GDM1 (cell line): Measurements from ENCODE around the gene VWA8.

Experiments used
- DNase-seq: peaks from one replicate; lab custom pipeline; 2025; lab: John Stamatoyannopoulos, UW

The VWA8 gene

GRCh38 chr13:41614671-41615527 lies 346.0 kb downstream of the VWA8 start:
- no peak for DNase-seq

- DNase-seq, result no peak
Observed at GRCh38 chr13:41613984-41614661, 346.8 kb downstream of the VWA8 start.

- DNase-seq, result no peak
Observed at GRCh38 chr13:41613471-41613870, 347.4 kb downstream of the VWA8 start.

GRCh38 chr13:41611385-41611784 lies 349.5 kb downstream of the VWA8 start:
- no peak for DNase-seq

- DNase-seq, result no peak
Observed at GRCh38 chr13:41610404-41610803, 350.5 kb downstream of the VWA8 start.

GRCh38 chr13:41609828-41610227 lies 351.1 kb downstream of the VWA8 start:
- DNase-seq, result no peak

GRCh38 chr13:41608839-41609177 lies 352.1 kb downstream of the VWA8 start:
- no peak for DNase-seq

GRCh38 chr13:41608111-41608838 lies 352.6 kb downstream of the VWA8 start:
- no peak for DNase-seq

GRCh38 chr13:41606646-41607045 lies 354.3 kb downstream of the VWA8 start:
- DNase-seq, result no peak

GRCh38 chr13:41605319-41606285 lies 355.3 kb downstream of the VWA8 start:
- no peak for DNase-seq

GRCh38 chr13:41603917-41604316 lies 357.0 kb downstream of the VWA8 start:
- no peak for DNase-seq

GRCh38 chr13:41601718-41602445 lies 359.0 kb downstream of the VWA8 start:
- no peak for DNase-seq

GRCh38 chr13:41599619-41600018 lies 361.3 kb downstream of the VWA8 start:
- DNase-seq, result no peak

- DNase-seq, result no peak
Observed at GRCh38 chr13:41597348-41598041, 363.4 kb downstream of the VWA8 start.

GRCh38 chr13:41596190-41596589 lies 364.7 kb downstream of the VWA8 start:
- DNase-seq, result no peak

- no peak for DNase-seq
Observed at GRCh38 chr13:41595298-41595697, 365.6 kb downstream of the VWA8 start.

GRCh38 chr13:41590643-41591042 lies 370.3 kb downstream of the VWA8 start:
- no peak for DNase-seq

- no peak for DNase-seq
Observed at GRCh38 chr13:41590122-41590521, 370.8 kb downstream of the VWA8 start.

GRCh38 chr13:41589434-41589833 lies 371.5 kb downstream of the VWA8 start:
- DNase-seq, result no peak

GRCh38 chr13:41588899-41589298 lies 372.0 kb downstream of the VWA8 start:
- DNase-seq, result peak; percentile 28
